HepG2 (cell line): ENCODE results near the gene UBAP2L. TPM values are rescaled to one million over a fixed set of nuclear protein-coding genes. Genes with fewer than 3 reads are reported as not detected.

Experiments
- ARNT ChIP-seq: fragments of 450-650 bp; IDR thresholded peaks from 2 replicates; pipeline ENCODE4 v1.6.1; 2017
- CBX5 ChIP-seq: sonication (generic); formaldehyde crosslinking; IDR thresholded peaks from 2 replicates; pipeline ENCODE4 v1.4.0; 2020; ENCODE audit warnings: missing genetic modification reagents, borderline replicate concordance
- ISL2 ChIP-seq: sonication (generic); formaldehyde crosslinking; IDR thresholded peaks from 2 replicates; pipeline ENCODE4 v1.5.0; 2020; ENCODE audit warnings: missing genetic modification reagents
- KDM2A ChIP-seq: sonication (generic); formaldehyde crosslinking; IDR thresholded peaks from 2 replicates; pipeline ENCODE4 v1.4.0; 2020; ENCODE audit warnings: low read depth, missing genetic modification reagents, borderline replicate concordance
- MIXL1 ChIP-seq: IDR thresholded peaks from 2 replicates; pipeline ENCODE4 v1.6.1; 2016
- MNT ChIP-seq: fragments of 450-650 bp; IDR thresholded peaks from 2 replicates; pipeline ENCODE4 v1.6.1; 2016
- MTA1 ChIP-seq: sonication (generic); formaldehyde crosslinking; IDR thresholded peaks from 2 replicates; pipeline ENCODE4 v1.4.0; 2020; ENCODE audit warnings: missing genetic modification reagents, mild to moderate bottlenecking, borderline replicate concordance
- NFE2L1 ChIP-seq: sonication (generic); formaldehyde crosslinking; IDR thresholded peaks from 2 replicates; pipeline ENCODE4 v1.4.0; 2020; ENCODE audit warnings: missing genetic modification reagents, mild to moderate bottlenecking, borderline replicate concordance
- NFYB ChIP-seq: sonication (generic); formaldehyde crosslinking; IDR thresholded peaks from 2 replicates; pipeline ENCODE4 v1.4.0; 2020; ENCODE audit warnings: missing genetic modification reagents
- SRY ChIP-seq: sonication (generic); formaldehyde crosslinking; IDR thresholded peaks from 2 replicates; pipeline ENCODE4 v1.8.0; 2022; ENCODE audit warnings: mild to moderate bottlenecking, missing genetic modification reagents
- ZMAT3 ChIP-seq: sonication (generic); formaldehyde crosslinking; conservative IDR thresholded peaks from 2 replicates; pipeline ENCODE4 v1.7.0; 2021; ENCODE audit warnings: missing genetic modification reagents
- ZNF556 ChIP-seq: sonication (generic); formaldehyde crosslinking; IDR thresholded peaks from 2 replicates; pipeline ENCODE4 v1.4.0; 2020; ENCODE audit warnings: mild to moderate bottlenecking, missing genetic modification reagents, borderline replicate concordance
- ZNF563 ChIP-seq: sonication (generic); formaldehyde crosslinking; IDR thresholded peaks from 2 replicates; pipeline ENCODE4 v1.8.0; 2022; ENCODE audit warnings: mild to moderate bottlenecking, moderate library complexity, missing genetic modification reagents
- ZNF839 ChIP-seq: sonication (generic); formaldehyde crosslinking; IDR thresholded peaks from 2 replicates; pipeline ENCODE4 v1.4.0; 2020; ENCODE audit warnings: missing genetic modification reagents, mild to moderate bottlenecking, borderline replicate concordance
- polyA plus RNA-seq, 8 experiments: library from polyadenylated mRNA; depleted of rRNA in 3 of 8; stranded (reverse) in 7 of 8; unstranded in 1 of 8; fragments of >200 nt; fragmentation: Illumina TruSeq in 4 of 8; extraction: Trizol in 4 of 8; gene quantifications; 2 replicates each; pipeline versions ENCODE4 v1.2.1 to v1.2.3, GENCODE V29; 2011 to 2016; ENCODE audit warnings: low read depth in 4 of 8, missing spikeins in 1 of 8, mixed read lengths in 1 of 8; ENCODE audit not compliant: insufficient read depth in 1 of 8
- total RNA-seq, 5 experiments: library from RNA; depleted of rRNA; stranded (reverse); fragments of >200 nt; fragmentation: Illumina TruSeq; extraction: Trizol; gene quantifications; 2 replicates each; pipeline ENCODE4 v1.2.3, GENCODE V29; 2016; ENCODE audit warnings: low read depth in 1 of 5
- TF ChIP-seq, protein P1 (sequence below): sonication (generic); formaldehyde crosslinking; IDR thresholded peaks from 2 replicates; pipeline ENCODE4 v1.8.1; 2023; ENCODE audit warnings: mild to moderate bottlenecking, missing genetic modification reagents, borderline replicate concordance
- TF ChIP-seq, protein P2 (sequence below): sonication (generic); formaldehyde crosslinking; IDR thresholded peaks from 2 replicates; pipeline ENCODE4 v1.4.0; 2020; ENCODE audit warnings: mild to moderate bottlenecking, missing genetic modification reagents
- TF ChIP-seq, protein P3 (sequence below): sonication (generic); formaldehyde crosslinking; IDR thresholded peaks from 2 replicates; pipeline ENCODE4 v1.5.1; 2020; ENCODE audit warnings: mild to moderate bottlenecking, missing genetic modification reagents, moderate library complexity
- TF ChIP-seq, protein P4 (sequence below): sonication (generic); formaldehyde crosslinking; IDR thresholded peaks from 2 replicates; pipeline ENCODE4 v1.5.1; 2020; ENCODE audit warnings: mild to moderate bottlenecking, missing genetic modification reagents, borderline replicate concordance

The UBAP2L gene
- total and polyA plus RNA-seq, 2 of the 13 experiments (the other 11 are each of a cell fraction or from before 2014, with no cell fraction given) = 74.2 to 159 TPM

DNA sequence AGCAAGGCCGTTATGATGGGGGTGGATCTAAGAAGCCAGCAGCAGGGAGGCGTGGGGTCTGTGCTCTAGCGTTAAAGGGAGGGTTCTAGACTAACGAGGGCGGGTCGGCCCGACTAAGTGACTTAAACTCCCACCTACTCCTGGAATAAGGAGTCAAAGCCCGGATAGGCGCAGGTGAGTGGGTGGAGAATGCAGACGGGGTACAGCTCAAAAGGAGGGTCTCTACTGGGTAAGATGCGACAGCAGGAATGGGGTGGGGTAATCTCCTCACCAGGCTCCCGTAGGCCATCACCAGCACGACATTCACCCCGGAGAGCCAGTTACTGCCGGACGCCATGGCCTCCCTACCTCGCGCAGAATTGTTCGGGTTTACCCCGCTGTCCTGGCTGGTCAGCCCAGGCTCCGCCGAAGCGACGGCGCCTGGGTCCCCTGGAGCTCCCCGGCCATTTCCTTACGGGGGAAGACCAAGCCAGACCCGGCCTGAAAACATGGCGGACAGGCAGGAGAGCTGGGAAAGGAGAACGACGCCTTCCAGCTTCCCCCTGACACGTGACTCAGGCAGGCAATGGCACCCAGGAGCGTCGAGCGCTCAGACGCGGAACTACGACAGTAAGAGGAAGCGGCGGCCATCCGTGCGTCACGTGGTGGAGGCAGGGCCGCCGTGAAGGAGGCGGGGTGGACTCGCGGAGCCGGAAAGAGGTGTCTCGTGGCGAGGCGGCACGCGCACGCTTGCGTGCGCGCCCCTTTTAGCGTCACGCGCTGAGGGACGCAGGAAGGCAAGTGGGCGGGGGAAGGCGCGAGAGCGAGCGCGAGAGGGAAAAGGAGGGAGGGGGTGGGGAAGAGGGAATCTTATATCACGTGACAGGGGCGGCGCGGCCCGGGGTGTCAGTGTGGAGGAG, at the start of gene UBAP2L (continued):
- no peak for TF ChIP-seq NFE2L1 (CRISPR knock-in tag)
- TF ChIP-seq, protein P1, sequence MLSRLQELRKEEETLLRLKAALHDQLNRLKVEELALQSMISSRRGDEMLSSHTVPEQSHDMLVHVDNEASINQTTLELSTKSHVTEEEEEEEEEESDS (CRISPR knock-in tag) = no peak
- peak; percentile 82 for TF ChIP-seq KDM2A (CRISPR knock-in tag)
- no peak for TF ChIP-seq ZNF839 (CRISPR knock-in tag)
- peak; percentile 54; the same call in 1 of the 2 replicates for TF ChIP-seq ZNF556 (CRISPR knock-in tag)
- peak; percentile 22; the same call in 1 of the 2 replicates for TF ChIP-seq MTA1 (CRISPR knock-in tag)
- TF ChIP-seq, protein P2, sequence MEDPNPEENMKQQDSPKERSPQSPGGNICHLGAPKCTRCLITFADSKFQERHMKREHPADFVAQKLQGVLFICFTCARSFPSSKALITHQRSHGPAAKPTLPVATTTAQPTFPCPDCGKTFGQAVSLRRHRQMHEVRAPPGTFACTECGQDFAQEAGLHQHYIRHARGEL (CRISPR knock-in tag) = 0 out of 2 replicates have a peak, but pooled peaks have one; percentile 52
- TF ChIP-seq, protein P3, sequence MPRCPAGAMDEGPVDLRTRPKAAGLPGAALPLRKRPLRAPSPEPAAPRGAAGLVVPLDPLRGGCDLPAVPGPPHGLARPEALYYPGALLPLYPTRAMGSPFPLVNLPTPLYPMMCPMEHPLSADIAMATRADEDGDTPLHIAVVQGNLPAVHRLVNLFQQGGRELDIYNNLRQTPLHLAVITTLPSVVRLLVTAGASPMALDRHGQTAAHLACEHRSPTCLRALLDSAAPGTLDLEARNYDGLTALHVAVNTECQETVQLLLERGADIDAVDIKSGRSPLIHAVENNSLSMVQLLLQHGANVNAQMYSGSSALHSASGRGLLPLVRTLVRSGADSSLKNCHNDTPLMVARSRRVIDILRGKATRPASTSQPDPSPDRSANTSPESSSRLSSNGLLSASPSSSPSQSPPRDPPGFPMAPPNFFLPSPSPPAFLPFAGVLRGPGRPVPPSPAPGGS (CRISPR knock-in tag) = peak; percentile 92; the same call in 1 of the 2 replicates
- TF ChIP-seq ZMAT3 (CRISPR knock-in tag) = peak; percentile 93
- peak; percentile 91 for TF ChIP-seq ZNF563
- TF ChIP-seq, protein P4, sequence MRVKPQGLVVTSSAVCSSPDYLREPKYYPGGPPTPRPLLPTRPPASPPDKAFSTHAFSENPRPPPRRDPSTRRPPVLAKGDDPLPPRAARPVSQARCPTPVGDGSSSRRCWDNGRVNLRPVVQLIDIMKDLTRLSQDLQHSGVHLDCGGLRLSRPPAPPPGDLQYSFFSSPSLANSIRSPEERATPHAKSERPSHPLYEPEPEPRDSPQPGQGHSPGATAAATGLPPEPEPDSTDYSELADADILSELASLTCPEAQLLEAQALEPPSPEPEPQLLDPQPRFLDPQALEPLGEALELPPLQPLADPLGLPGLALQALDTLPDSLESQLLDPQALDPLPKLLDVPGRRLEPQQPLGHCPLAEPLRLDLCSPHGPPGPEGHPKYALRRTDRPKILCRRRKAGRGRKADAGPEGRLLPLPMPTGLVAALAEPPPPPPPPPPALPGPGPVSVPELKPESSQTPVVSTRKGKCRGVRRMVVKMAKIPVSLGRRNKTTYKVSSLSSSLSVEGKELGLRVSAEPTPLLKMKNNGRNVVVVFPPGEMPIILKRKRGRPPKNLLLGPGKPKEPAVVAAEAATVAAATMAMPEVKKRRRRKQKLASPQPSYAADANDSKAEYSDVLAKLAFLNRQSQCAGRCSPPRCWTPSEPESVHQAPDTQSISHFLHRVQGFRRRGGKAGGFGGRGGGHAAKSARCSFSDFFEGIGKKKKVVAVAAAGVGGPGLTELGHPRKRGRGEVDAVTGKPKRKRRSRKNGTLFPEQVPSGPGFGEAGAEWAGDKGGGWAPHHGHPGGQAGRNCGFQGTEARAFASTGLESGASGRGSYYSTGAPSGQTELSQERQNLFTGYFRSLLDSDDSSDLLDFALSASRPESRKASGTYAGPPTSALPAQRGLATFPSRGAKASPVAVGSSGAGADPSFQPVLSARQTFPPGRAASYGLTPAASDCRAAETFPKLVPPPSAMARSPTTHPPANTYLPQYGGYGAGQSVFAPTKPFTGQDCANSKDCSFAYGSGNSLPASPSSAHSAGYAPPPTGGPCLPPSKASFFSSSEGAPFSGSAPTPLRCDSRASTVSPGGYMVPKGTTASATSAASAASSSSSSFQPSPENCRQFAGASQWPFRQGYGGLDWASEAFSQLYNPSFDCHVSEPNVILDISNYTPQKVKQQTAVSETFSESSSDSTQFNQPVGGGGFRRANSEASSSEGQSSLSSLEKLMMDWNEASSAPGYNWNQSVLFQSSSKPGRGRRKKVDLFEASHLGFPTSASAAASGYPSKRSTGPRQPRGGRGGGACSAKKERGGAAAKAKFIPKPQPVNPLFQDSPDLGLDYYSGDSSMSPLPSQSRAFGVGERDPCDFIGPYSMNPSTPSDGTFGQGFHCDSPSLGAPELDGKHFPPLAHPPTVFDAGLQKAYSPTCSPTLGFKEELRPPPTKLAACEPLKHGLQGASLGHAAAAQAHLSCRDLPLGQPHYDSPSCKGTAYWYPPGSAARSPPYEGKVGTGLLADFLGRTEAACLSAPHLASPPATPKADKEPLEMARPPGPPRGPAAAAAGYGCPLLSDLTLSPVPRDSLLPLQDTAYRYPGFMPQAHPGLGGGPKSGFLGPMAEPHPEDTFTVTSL = peak; percentile 49; the same call in 1 of the 2 replicates
- TF ChIP-seq ARNT = no peak
- peak; percentile 72; the same call in 1 of the 2 replicates for TF ChIP-seq MIXL1 (CRISPR knock-in tag)
- peak; percentile 66 for TF ChIP-seq ISL2
- peak; percentile 89; the same call in 1 of the 2 replicates for TF ChIP-seq CBX5 (CRISPR knock-in tag)
- TF ChIP-seq MNT = peak; percentile 96
- TF ChIP-seq SRY (CRISPR knock-in tag) = peak; percentile 72
- TF ChIP-seq NFYB (CRISPR knock-in tag) = peak; percentile 73
